Measurements from ENCODE around the gene SLC2A5. TPM values are rescaled to one million over a fixed set of nuclear protein-coding genes. Genes with fewer than 3 reads are reported as not detected.

SLC2A5 gene
- total and polyA plus RNA-seq, 9 of the 15 experiments (the other 6 are each of a cell fraction or from before 2014, with no cell fraction given), result 0.08 TPM; not detected in 8

DNA sequence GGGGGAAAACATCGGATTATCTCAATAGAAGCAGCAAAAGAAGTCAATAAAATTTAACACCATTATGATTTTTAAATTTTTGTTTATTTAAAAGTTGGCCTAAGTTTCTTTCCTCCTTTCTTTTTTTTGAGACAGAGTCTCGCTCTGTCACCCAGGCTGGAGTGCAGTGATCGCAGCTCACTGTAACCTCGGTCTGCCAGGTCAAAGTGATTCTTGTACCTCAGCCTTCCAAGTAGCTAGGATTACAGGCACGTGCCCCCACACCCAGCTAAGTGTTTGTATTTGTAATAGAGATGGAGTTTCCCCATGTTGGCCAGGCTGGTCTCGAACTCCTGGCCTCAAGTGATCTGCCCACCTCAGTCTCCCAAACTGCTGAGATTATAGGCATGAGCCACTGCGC lies 20.9 kb downstream of the SLC2A5 start:
- Histone ChIP-seq H3K4me3 (no peak overlapping the region), H3K36me3 (ENCODE audit: control insufficient read depth, insufficient read depth, low read length) (no peaks in the 10 kb centered on the region), H4K20me1 (replicated peaks; ENCODE audit: control insufficient read depth, insufficient read depth, low read length) (no peaks in the 10 kb centered on the region), H2AFZ (ENCODE audit: low read depth, low read length) (no peak overlapping the region), H3K4me1 (replicated peaks in 1 of 2; ENCODE audit: control insufficient read depth in 2 of 2, insufficient read depth in 2 of 2, low read length in 2 of 2) (no peaks in the 10 kb centered on the region), H3K9me1 (ENCODE audit: control insufficient read depth, insufficient read depth, low read length) (no peaks in the 10 kb centered on the region), H3K27me3 (ENCODE audit: control insufficient read depth in 2 of 2, insufficient read depth in 2 of 2, low read length in 2 of 2) (peaks cover 15 to 45% of the 10 kb centered on the region in 2 experiments), H3K79me2 (ENCODE audit: control insufficient read depth, insufficient read depth, low read length) (no peaks in the 10 kb centered on the region), H3K4me2 (ENCODE audit: insufficient read depth, low read length) (no peak overlapping the region), H3K9me3 (replicated peaks; ENCODE audit: control insufficient read depth, insufficient read depth, low read depth, low read length) (no peaks in the 10 kb centered on the region), H3K9ac (ENCODE audit: insufficient read depth in 1 of 2, low read depth in 2 of 2, low read length in 2 of 2) (no peak overlapping the region), H3K27ac (ENCODE audit: extremely low read depth, low read depth, low read length) (no peak overlapping the region)
- 4% methylated on average over 7 of the region's 7 CpGs for WGBS (ENCODE audit: insufficient coverage, low coverage, missing lambda C conversion rate)
- DNase-seq (ENCODE audit: extremely low read depth in 1 of 4, low spot score in 3 of 4) (no peak), FAIRE-seq (no peak), ATAC-seq (no peak)
- in situ Hi-C loops (cut with MboI), result no loop called here
- ChIA-PET POLR2A (interaction anchor here (1.0 to 1.4 kb wide), 3 partner anchors 8 to 14 kb away, joined by 3 to 4 read pairs (median 3); no protein-coding TSS in a partner anchor), CTCF (ENCODE audit: low intra/inter-chr PET ratio) (no interaction called here)
- TF ChIP-seq RFX5 (IDR thresholded peaks at IDR 0.05; ENCODE audit: low read depth, low read length) (no peak), ZNF551 (CRISPR knock-in tag; IDR thresholded peaks at IDR 0.05) (no peak), NFIX (CRISPR knock-in tag; IDR thresholded peaks at IDR 0.05; ENCODE audit: low read depth) (no peak), EP400 (IDR thresholded peaks at IDR 0.05) (no peak), TRIM28 (IDR thresholded peaks at IDR 0.05) (no peak), GATA2 (CRISPR knock-in tag; IDR thresholded peaks at IDR 0.05) (no peak), CBX2 (IDR thresholded peaks at IDR 0.05; ENCODE audit: insufficient read depth, low read length, poor library complexity, severe bottlenecking) (no peak), SAFB2 (IDR thresholded peaks at IDR 0.05; ENCODE audit: borderline replicate concordance, low read depth, low read length, severe bottlenecking) (no peak), ZKSCAN3 (CRISPR knock-in tag; IDR thresholded peaks at IDR 0.05) (no peak), ZFPM2 (CRISPR knock-in tag; IDR thresholded peaks at IDR 0.05) (no peak), ZNF253 (CRISPR knock-in tag; conservative IDR thresholded peaks at IDR 0.05) (no peak)
- TF ChIP-seq, protein P1, sequence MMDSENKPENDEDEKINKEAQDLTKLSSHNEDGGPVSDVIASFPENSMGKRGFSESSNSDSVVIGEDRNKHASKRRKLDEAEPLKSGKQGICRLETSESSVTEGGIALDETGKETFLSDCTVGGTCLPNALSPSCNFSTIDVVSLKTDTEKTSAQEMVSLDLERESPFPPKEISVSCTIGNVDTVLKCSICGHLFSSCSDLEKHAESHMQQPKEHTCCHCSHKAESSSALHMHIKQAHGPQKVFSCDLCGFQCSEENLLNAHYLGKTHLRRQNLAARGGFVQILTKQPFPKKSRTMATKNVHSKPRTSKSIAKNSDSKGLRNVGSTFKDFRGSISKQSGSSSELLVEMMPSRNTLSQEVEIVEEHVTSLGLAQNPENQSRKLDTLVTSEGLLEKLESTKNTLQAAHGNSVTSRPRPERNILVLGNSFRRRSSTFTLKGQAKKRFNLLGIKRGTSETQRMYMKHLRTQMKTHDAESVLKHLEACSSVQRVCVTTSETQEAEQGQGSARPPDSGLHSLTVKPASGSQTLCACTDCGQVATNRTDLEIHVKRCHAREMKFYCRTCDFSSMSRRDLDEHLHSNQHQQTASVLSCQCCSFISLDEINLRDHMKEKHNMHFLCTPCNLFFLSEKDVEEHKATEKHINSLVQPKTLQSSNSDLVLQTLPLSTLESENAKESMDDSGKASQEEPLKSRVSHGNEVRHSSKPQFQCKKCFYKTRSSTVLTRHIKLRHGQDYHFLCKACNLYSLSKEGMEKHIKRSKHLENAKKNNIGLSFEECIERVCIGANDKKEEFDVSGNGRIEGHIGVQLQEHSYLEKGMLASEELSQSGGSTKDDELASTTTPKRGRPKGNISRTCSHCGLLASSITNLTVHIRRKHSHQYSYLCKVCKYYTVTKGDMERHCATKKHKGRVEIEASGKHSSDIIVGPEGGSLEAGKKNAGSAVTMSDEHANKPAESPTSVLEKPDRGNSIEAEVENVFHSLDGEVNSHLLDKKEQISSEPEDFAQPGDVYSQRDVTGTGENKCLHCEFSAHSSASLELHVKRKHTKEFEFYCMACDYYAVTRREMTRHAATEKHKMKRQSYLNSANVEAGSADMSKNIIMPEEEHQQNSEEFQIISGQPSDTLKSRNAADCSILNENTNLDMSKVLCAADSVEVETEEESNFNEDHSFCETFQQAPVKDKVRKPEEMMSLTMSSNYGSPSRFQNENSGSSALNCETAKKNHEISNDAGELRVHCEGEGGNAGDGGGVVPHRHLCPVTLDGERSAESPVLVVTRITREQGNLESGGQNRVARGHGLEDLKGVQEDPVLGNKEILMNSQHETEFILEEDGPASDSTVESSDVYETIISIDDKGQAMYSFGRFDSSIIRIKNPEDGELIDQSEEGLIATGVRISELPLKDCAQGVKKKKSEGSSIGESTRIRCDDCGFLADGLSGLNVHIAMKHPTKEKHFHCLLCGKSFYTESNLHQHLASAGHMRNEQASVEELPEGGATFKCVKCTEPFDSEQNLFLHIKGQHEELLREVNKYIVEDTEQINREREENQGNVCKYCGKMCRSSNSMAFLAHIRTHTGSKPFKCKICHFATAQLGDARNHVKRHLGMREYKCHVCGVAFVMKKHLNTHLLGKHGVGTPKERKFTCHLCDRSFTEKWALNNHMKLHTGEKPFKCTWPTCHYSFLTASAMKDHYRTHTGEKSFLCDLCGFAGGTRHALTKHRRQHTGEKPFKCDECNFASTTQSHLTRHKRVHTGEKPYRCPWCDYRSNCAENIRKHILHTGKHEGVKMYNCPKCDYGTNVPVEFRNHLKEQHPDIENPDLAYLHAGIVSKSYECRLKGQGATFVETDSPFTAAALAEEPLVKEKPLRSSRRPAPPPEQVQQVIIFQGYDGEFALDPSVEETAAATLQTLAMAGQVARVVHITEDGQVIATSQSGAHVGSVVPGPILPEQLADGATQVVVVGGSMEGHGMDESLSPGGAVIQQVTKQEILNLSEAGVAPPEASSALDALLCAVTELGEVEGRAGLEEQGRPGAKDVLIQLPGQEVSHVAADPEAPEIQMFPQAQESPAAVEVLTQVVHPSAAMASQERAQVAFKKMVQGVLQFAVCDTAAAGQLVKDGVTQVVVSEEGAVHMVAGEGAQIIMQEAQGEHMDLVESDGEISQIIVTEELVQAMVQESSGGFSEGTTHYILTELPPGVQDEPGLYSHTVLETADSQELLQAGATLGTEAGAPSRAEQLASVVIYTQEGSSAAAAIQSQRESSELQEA (IDR thresholded peaks at IDR 0.05; ENCODE audit: low read depth), result no peak
- TF ChIP-seq, protein P2, sequence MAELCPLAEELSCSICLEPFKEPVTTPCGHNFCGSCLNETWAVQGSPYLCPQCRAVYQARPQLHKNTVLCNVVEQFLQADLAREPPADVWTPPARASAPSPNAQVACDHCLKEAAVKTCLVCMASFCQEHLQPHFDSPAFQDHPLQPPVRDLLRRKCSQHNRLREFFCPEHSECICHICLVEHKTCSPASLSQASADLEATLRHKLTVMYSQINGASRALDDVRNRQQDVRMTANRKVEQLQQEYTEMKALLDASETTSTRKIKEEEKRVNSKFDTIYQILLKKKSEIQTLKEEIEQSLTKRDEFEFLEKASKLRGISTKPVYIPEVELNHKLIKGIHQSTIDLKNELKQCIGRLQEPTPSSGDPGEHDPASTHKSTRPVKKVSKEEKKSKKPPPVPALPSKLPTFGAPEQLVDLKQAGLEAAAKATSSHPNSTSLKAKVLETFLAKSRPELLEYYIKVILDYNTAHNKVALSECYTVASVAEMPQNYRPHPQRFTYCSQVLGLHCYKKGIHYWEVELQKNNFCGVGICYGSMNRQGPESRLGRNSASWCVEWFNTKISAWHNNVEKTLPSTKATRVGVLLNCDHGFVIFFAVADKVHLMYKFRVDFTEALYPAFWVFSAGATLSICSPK (IDR thresholded peaks at IDR 0.05; ENCODE audit: borderline replicate concordance), result no peak
- no TSS peak for BruUV-seq (replicated peaks)
- intact Hi-C loops (cut with micrococcal nuclease), result no loop called here
